HG03565 (cell line): ENCODE data around the gene KRTAP15-1.

ENCODE experiments used
- ATAC-seq: cut with Tn5 transposase; IDR thresholded peaks from one replicate; pipeline ENCODE4 v1.9.1; 2021; ENCODE audit warnings: mild to moderate bottlenecking, moderate library complexity; ENCODE audit not compliant: unreplicated experiment

The KRTAP15-1 gene

GRCh38 chr21:30439975-30440374 is at the start of gene KRTAP15-1:
Gene KRTAP15-1 (plus strand): TSS chr21:30440275. CDS start chr21:30440328, 53 bp downstream.
- no peak for ATAC-seq

- ATAC-seq, result no peak
Measured at GRCh38 chr21:30391492-30392025, 48.5 kb upstream of the KRTAP15-1 start.

- ATAC-seq, result no peak
Measured at GRCh38 chr21:30395731-30396130, 44.3 kb upstream of the KRTAP15-1 start, which contains the start of gene KRTAP13-1. Gene KRTAP13-1 (plus strand): TSS chr21:30396031. CDS start chr21:30396087, 56 bp downstream.

GRCh38 chr21:30408782-30409494 is 31.1 kb upstream of the KRTAP15-1 start:
- ATAC-seq, result no peak

- no peak for ATAC-seq
Measured at GRCh38 chr21:30415993-30416392, 24.1 kb upstream of the KRTAP15-1 start.

GRCh38 chr21:30425826-30426225 is 14.2 kb upstream of the KRTAP15-1 start, which contains the start of gene KRTAP13-3:
Gene KRTAP13-3 (minus strand): TSS chr21:30425926. CDS start chr21:30425912, 14 bp downstream.
- no peak for ATAC-seq

GRCh38 chr21:30426731-30427130 is 13.3 kb upstream of the KRTAP15-1 start:
- ATAC-seq, result no peak

- no peak for ATAC-seq
Measured at GRCh38 chr21:30430170-30430655, 9.9 kb upstream of the KRTAP15-1 start, which contains the start of gene KRTAP13-4. Gene KRTAP13-4 (plus strand): TSS chr21:30430220. CDS start chr21:30430276, 56 bp downstream.

- no peak for ATAC-seq
Measured at GRCh38 chr21:30434033-30434631, 5.9 kb upstream of the KRTAP15-1 start.

- no peak for ATAC-seq
Measured at GRCh38 chr21:30437010-30437565, 3.0 kb upstream of the KRTAP15-1 start.

- ATAC-seq, result no peak
Measured at GRCh38 chr21:30443226-30443625, 3.2 kb downstream of the KRTAP15-1 start.

GRCh38 chr21:30444204-30444603 is 4.1 kb downstream of the KRTAP15-1 start:
- ATAC-seq, result no peak

- ATAC-seq, result no peak
Measured at GRCh38 chr21:30447056-30447455, 7.0 kb downstream of the KRTAP15-1 start.

- no peak for ATAC-seq
Measured at GRCh38 chr21:30448514-30448913, 8.4 kb downstream of the KRTAP15-1 start.

GRCh38 chr21:30463713-30464112 is 23.6 kb downstream of the KRTAP15-1 start:
- ATAC-seq, result no peak

GRCh38 chr21:30468900-30469714 is 29.0 kb downstream of the KRTAP15-1 start:
- no peak for ATAC-seq

GRCh38 chr21:30478004-30478403 is 37.9 kb downstream of the KRTAP15-1 start:
- ATAC-seq, result no peak

GRCh38 chr21:30479259-30479658 is 39.2 kb downstream of the KRTAP15-1 start:
- ATAC-seq, result no peak

- ATAC-seq, result no peak
Measured at GRCh38 chr21:30480145-30480544, 40.1 kb downstream of the KRTAP15-1 start, which contains the start of gene KRTAP19-1. Gene KRTAP19-1 (minus strand): TSS chr21:30480367. CDS start chr21:30480317, 50 bp downstream.

GRCh38 chr21:30482130-30482529 is 42.1 kb downstream of the KRTAP15-1 start:
- no peak for ATAC-seq
